Activated naive CD8-positive, alpha-beta T cell treated with anti-CD3 and anti-CD28 coated beads, Interleukin-2, amount 50 U/mL, for 16 hours (primary cell): ENCODE results near the gene SLC12A7.
A peak's percentile ranks its signal among the peaks of the same experiment; 100 is the strongest.
"Not testable (repeated sequence)": the region's sequence is repeated elsewhere in the genome, so short reads cannot be mapped to it uniquely, and the experiment has no call there.

Experiments
- DNase-seq: peaks from one replicate; pipeline ENCODE4 v3.0.0-alpha.2; 2020; ENCODE audit warnings: low read depth, low spot score

SLC12A7 gene

GRCh38 chr5:1111727-1112289 lies at the start of gene SLC12A7:
Gene SLC12A7 (minus strand): TSS chr5:1112063. CDS start chr5:1111991, 72 bp downstream.
- peak; percentile 29 for DNase-seq

GRCh38 chr5:1161108-1161832 lies 49.4 kb upstream of the SLC12A7 start:
- DNase-seq = no peak

GRCh38 chr5:1159774-1160406 lies 48.0 kb upstream of the SLC12A7 start:
- DNase-seq = no peak

- no peak for DNase-seq
Observed at GRCh38 chr5:1159341-1159675, 47.4 kb upstream of the SLC12A7 start.

- DNase-seq = no peak
Observed at GRCh38 chr5:1158647-1159340, 46.9 kb upstream of the SLC12A7 start.

GRCh38 chr5:1157461-1157986 lies 45.7 kb upstream of the SLC12A7 start:
- not testable (repeated sequence) for DNase-seq

- DNase-seq = no peak
Observed at GRCh38 chr5:1156754-1157460, 45.0 kb upstream of the SLC12A7 start.

GRCh38 chr5:1156033-1156753 lies 44.3 kb upstream of the SLC12A7 start:
- no peak for DNase-seq

GRCh38 chr5:1155191-1156032 lies 43.5 kb upstream of the SLC12A7 start:
- DNase-seq = no peak

- DNase-seq = no peak
Observed at GRCh38 chr5:1153428-1153827, 41.6 kb upstream of the SLC12A7 start.

GRCh38 chr5:1152771-1153282 lies 41.0 kb upstream of the SLC12A7 start:
- no peak for DNase-seq

- DNase-seq = no peak
Observed at GRCh38 chr5:1152156-1152555, 40.3 kb upstream of the SLC12A7 start.

GRCh38 chr5:1151316-1151715 lies 39.5 kb upstream of the SLC12A7 start:
- no peak for DNase-seq

- no peak for DNase-seq
Observed at GRCh38 chr5:1150866-1151265, 39.0 kb upstream of the SLC12A7 start.

GRCh38 chr5:1144638-1145396 lies 33.0 kb upstream of the SLC12A7 start:
- DNase-seq = no peak

- no peak for DNase-seq
Observed at GRCh38 chr5:1144089-1144488, 32.2 kb upstream of the SLC12A7 start.

GRCh38 chr5:1143670-1143951 lies 31.7 kb upstream of the SLC12A7 start:
- DNase-seq = no peak

- no peak for DNase-seq
Observed at GRCh38 chr5:1142886-1143669, 31.2 kb upstream of the SLC12A7 start.

GRCh38 chr5:1141834-1142233 lies 30.0 kb upstream of the SLC12A7 start:
- DNase-seq = no peak
